ENCODE measurements around the gene IQGAP3. TPM values are rescaled to one million over a fixed set of nuclear protein-coding genes. Genes with fewer than 3 reads are reported as not detected.

The IQGAP3 gene
- total RNA-seq (2012; rRNA removed): 13.6 TPM in 2 replicates
- polyA plus RNA-seq (2012; rRNA removed): 12.5 and 14.9 TPM in 2 replicates
- 3.7 TPM in 2 replicates for polyA plus RNA-seq (2012; cell fraction: cytosol; rRNA removed)
- polyA plus RNA-seq (2012; cell fraction: nucleus; rRNA removed; ENCODE audit: low replicate concordance): 54.5 and 78.1 TPM in 2 replicates
- Bru-seq, nascent RNA: percentile 55 among the genes with signal in this experiment
- percentile 48 among the genes with signal in this experiment for BruChase-seq, experiment 1, labeled RNA remaining after a 6-hour chase
- percentile 42 among the genes with signal in this experiment for BruChase-seq, experiment 2, labeled RNA remaining after a 2-hour chase
- long read RNA-seq, partial matches to known transcripts: 1 of 2 reads
- long read RNA-seq, other reads (novel, unspliced or antisense): 1 of 2 reads

DNA sequence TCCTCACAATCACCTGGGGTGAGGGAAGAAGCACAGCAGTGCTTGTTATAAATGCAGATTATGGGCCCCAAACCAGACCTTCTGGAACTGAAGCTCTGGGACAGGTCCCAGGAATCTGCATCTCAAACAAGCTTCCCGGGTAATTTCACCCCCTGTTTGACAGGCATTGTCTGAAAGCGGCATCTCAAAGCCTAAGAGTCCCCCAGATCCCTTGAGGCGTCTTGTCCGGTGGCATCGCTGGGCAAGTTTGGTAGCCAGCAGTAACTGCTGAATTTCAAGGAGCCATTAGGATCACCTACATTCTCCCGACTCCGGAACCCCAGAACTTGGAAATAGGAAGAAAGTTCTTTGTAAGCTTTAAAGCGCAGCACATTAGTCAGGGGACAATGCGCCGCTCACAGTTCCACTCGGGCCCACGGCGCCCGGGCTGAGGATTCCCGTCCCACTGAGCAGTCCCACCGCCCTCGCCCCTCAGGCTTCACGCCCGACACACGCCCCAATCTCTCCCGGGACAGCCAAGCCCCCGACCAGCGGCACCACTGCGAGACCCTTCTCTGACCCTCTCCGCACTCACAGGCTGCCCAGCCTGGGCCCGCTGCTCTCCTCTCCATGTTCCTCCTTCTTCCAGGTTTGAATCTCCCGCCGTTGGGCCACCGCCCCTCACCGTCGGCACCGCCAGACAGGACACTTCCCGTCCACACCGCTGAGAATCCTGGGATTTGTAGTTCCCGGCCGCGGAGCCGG, at the start of gene IQGAP3:
IQGAP3 (minus strand) TSS at position 647 of the 744 bp plus-strand sequence; CDS start at position 611, 36 bp downstream.
- no TSS peak for BruUV-seq (replicated peaks)
- dilution Hi-C loops (cut with HindIII; ENCODE audit: low sequenced_read_pairs, unreplicated experiment): no loop called here
- POLR2A ChIA-PET (ENCODE audit: unreplicated experiment): interaction anchor here (0.7 kb wide), 1 partner anchor 71 kb away, joined by 4 read pairs; the partner anchor contains the start of gene MEF2D

More for the DNA sequence above, at the start of gene IQGAP3:
- H4K8ac ChIP-seq (ENCODE audit: low read depth in 2 of 2, low read length in 2 of 2): peak within 1 kb of the TSS; percentile 14 to 41; a peak in 2 of 4 replicates
- peak within 1 kb of the TSS; percentile 41 for H3K56ac ChIP-seq (ENCODE audit: extremely low read depth, insufficient read depth, low read length)
- peaks cover 15% of the 10 kb centered on the region for H3K27me3 ChIP-seq (ENCODE audit: control insufficient read depth, insufficient read depth, low read length)
- peak within 1 kb of the TSS; percentile 73 for H3K4me3 ChIP-seq (ENCODE audit: insufficient read depth, low read depth, low read length)
- H2BK15ac ChIP-seq (ENCODE audit: low read depth, low read length): peak within 1 kb of the TSS; percentile 31
- H3K4me2 ChIP-seq (ENCODE audit: low read depth, low read length): peak within 1 kb of the TSS; percentile 98
- H2AK5ac ChIP-seq (ENCODE audit: low read depth, low read length): peak within 1 kb of the TSS; percentile 54
- H3K9me3 ChIP-seq (ENCODE audit: control insufficient read depth, insufficient read depth, low read length): no peaks in the 10 kb centered on the region
- 0% methylated on average over 22 of the region's 38 CpGs; no CpG with 5 or more reads in 1 of the 2 experiments for WGBS, 2 experiments (ENCODE audit: extremely low coverage in 2 of 2, insufficient read length in 1 of 2)
- ATAC-seq (ENCODE audit: low read depth) (peak; percentile 75), DNase-seq (peak; percentile 69)
- H3K27ac ChIP-seq (ENCODE audit: insufficient read depth, low read length): peak within 1 kb of the TSS; percentile 66
- H3K9ac ChIP-seq (ENCODE audit: low read depth, low read length): peak within 1 kb of the TSS; percentile 61
- in situ Hi-C loops (cut with MboI; ENCODE audit: low sequenced_read_pairs): no loop called here
- H3K4ac ChIP-seq (ENCODE audit: low read depth, low read length): peak within 1 kb of the TSS; percentile 66
- no peaks in the 10 kb centered on the region for H3K36me3 ChIP-seq (ENCODE audit: control insufficient read depth, insufficient read depth, low read length)
- H2BK5ac ChIP-seq (ENCODE audit: low read depth, low read length, poor library complexity, severe bottlenecking): peak within 1 kb of the TSS; percentile 47
- peak within 1 kb of the TSS; percentile 57 for H3K23ac ChIP-seq (ENCODE audit: low read depth, low read length)
- H4K91ac ChIP-seq (ENCODE audit: insufficient read depth, low read depth, low read length): peak within 1 kb of the TSS; percentile 51
- H2BK20ac ChIP-seq (ENCODE audit: low read depth, low read length): no peak within 1 kb of the TSS
- H3K14ac ChIP-seq (replicated peaks; ENCODE audit: low read depth, low read length): peak within 1 kb of the TSS; percentile 84
- H3K18ac ChIP-seq (ENCODE audit: low read depth, low read length): peak within 1 kb of the TSS; percentile 78
- peaks cover 8 to 28% of the 10 kb centered on the region in 2 experiments for H3K79me1 ChIP-seq (ENCODE audit: low read depth in 1 of 2, low read length in 2 of 2)
- peak within 1 kb of the TSS; percentile 96 for H2AK9ac ChIP-seq (replicated peaks; ENCODE audit: low read depth, low read length, poor library complexity)
- peak within 1 kb of the TSS; percentile 32; the same call in 1 of the 2 replicates for H4K5ac ChIP-seq (ENCODE audit: low read depth, low read length)
- H2AFZ ChIP-seq (replicated peaks; ENCODE audit: low read length, poor library complexity): peak within 1 kb of the TSS; percentile 94
- H4K20me1 ChIP-seq (ENCODE audit: insufficient read depth, low read length): no peaks in the 10 kb centered on the region; the same call in 1 of the 2 replicates
- intact Hi-C loops (cut with micrococcal nuclease): loop anchor here (1.0 to 2.0 kb wide), 4 partner anchors 73 to 116 kb away; no protein-coding TSS in a partner anchor
- CTCF ChIA-PET: interaction anchor here (0.6 to 1.4 kb wide), 3 partner anchors 91 to 186 kb away, joined by 3 to 4 read pairs (median 4); no protein-coding TSS in a partner anchor
- H3K9me1 ChIP-seq (ENCODE audit: insufficient read depth, low read length): peaks cover 15% of the 10 kb centered on the region
- peaks cover 7% of the 10 kb centered on the region for H3K4me1 ChIP-seq (ENCODE audit: control insufficient read depth, insufficient read depth, low read length)
- TF ChIP-seq MXI1 (IDR thresholded peaks at IDR 0.05; ENCODE audit: borderline replicate concordance, low read depth, low read length) (peak; percentile 98), CEBPB (IDR thresholded peaks at IDR 0.05; ENCODE audit: low read depth, low read length) (no peak)
- H2BK120ac ChIP-seq (ENCODE audit: low read depth, low read length): peak within 1 kb of the TSS; percentile 50; the same call in 1 of the 2 replicates
